Bronchial epithelial cell (primary cell): ENCODE results near the gene COX19. TPM values are rescaled to one million over a fixed set of nuclear protein-coding genes. Genes with fewer than 3 reads are reported as not detected.

ENCODE experiments used
- DNase-seq: peaks from one replicate; pipeline ENCODE4 v3.0.0-alpha.2; 2010; ENCODE audit warnings: low read depth
- FAIRE-seq: peaks from 2 replicates; lab custom pipeline; 2011; peaks lifted over from hg19 to GRCh38; lab: Jason Lieb, UNC
- H3K27me3 ChIP-seq: 2 replicates; pipeline ENCODE4 v1.5.1; 2011; ENCODE audit warnings: low read length; ENCODE audit not compliant: control insufficient read depth, insufficient read depth
- H3K36me3 ChIP-seq: 2 replicates; pipeline ENCODE4 v1.5.1; 2011; ENCODE audit warnings: low read length; ENCODE audit not compliant: control insufficient read depth, insufficient read depth
- H3K4me3 ChIP-seq: 2 replicates; pipeline ENCODE4 v1.5.1; 2011; ENCODE audit warnings: mild to moderate bottlenecking, low read depth, low read length, control low read depth
- CTCF ChIP-seq: IDR thresholded peaks from 2 replicates; pipeline ENCODE4 v1.5.1; 2011; ENCODE audit warnings: mild to moderate bottlenecking, moderate library complexity, low read length, control low read depth, inconsistent platforms; ENCODE audit not compliant: insufficient read depth, severe bottlenecking
- total RNA-seq: library from RNA; depleted of rRNA; stranded (reverse); fragments of >200 nt; gene quantifications from 2 replicates; pipeline ENCODE4 v1.2.1, GENCODE V29; 2014

Gene COX19
- total RNA-seq, 1 donor from 2014 or later, result 12.9 TPM

GRCh38 chr7:968205-969105, 6.9 kb downstream of the COX19 start:
- no peak for TF ChIP-seq CTCF
- Histone ChIP-seq H3K36me3 (peaks cover 17% of the 10 kb centered on the region), H3K4me3 (no peak overlapping the region), H3K27me3 (no peaks in the 10 kb centered on the region)
- FAIRE-seq (no peak), DNase-seq (no peak)

- TF ChIP-seq CTCF, result no peak
- peaks cover 13% of the 10 kb centered on the region for H3K36me3 ChIP-seq
- no peaks in the 10 kb centered on the region for H3K27me3 ChIP-seq
- no peak overlapping the region for H3K4me3 ChIP-seq
- FAIRE-seq (no peak), DNase-seq (no peak)
These were observed 7.8 kb downstream of the COX19 start for GRCh38 chr7:967361-968082.

- DNase-seq (no peak), FAIRE-seq (no peak)
- TF ChIP-seq CTCF, result no peak
- H3K27me3 ChIP-seq, result no peaks in the 10 kb centered on the region
- H3K36me3 ChIP-seq, result peaks cover 11% of the 10 kb centered on the region
- H3K4me3 ChIP-seq, result no peak overlapping the region
These were observed 8.9 kb downstream of the COX19 start for GRCh38 chr7:966291-967069.

GRCh38 chr7:964401-965231, 10.7 kb downstream of the COX19 start:
- peak; percentile 12 for TF ChIP-seq CTCF
- H3K27me3 ChIP-seq, result no peaks in the 10 kb centered on the region
- DNase-seq (no peak), FAIRE-seq (no peak)
- peaks cover 7% of the 10 kb centered on the region for H3K36me3 ChIP-seq
- no peak overlapping the region for H3K4me3 ChIP-seq
